ENCODE results near the gene RALA.
A peak's percentile ranks its signal among the peaks of the same experiment; 100 is the strongest.
"Not testable (repeated sequence)": the region's sequence is repeated elsewhere in the genome, so short reads cannot be mapped to it uniquely, and the experiment has no call there.

The RALA gene

DNA sequence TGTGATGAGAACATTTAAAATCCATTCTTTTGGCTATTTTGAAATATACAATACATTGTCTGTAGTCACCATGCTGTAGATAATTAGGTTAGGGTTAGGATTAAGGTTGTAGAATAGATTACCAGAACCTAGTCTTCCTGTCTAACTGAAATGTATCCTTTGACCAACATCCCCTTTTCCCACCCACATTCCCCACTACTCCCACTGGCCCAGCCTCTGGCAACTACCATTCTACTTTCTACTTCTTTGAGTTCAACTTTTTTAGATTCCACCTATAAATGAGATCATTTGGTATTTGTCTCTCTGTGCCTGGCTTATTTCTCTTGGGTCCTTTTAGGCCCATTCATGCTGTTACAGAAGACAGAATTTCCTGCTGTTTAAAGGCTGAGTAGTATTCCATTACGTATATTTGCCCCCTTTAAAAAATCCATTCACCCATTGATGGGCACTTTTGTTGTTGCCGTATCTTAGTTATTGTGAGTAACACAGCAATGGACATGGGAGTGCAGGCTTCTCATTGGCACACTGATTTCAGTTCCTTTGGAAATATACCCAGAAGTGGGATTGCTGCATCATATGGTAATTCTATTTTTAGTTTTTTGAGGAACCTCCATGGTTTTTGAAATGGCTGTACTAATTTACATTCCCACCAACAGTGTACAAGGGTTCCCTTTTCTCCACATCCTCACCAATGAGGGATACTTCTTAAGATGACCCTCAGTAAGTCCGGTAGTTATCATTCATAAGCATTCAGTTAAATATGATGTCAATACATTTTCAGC is 104.0 kb downstream of the RALA start:
- no peak for DNase-seq (ENCODE audit: low spot score)

DNA sequence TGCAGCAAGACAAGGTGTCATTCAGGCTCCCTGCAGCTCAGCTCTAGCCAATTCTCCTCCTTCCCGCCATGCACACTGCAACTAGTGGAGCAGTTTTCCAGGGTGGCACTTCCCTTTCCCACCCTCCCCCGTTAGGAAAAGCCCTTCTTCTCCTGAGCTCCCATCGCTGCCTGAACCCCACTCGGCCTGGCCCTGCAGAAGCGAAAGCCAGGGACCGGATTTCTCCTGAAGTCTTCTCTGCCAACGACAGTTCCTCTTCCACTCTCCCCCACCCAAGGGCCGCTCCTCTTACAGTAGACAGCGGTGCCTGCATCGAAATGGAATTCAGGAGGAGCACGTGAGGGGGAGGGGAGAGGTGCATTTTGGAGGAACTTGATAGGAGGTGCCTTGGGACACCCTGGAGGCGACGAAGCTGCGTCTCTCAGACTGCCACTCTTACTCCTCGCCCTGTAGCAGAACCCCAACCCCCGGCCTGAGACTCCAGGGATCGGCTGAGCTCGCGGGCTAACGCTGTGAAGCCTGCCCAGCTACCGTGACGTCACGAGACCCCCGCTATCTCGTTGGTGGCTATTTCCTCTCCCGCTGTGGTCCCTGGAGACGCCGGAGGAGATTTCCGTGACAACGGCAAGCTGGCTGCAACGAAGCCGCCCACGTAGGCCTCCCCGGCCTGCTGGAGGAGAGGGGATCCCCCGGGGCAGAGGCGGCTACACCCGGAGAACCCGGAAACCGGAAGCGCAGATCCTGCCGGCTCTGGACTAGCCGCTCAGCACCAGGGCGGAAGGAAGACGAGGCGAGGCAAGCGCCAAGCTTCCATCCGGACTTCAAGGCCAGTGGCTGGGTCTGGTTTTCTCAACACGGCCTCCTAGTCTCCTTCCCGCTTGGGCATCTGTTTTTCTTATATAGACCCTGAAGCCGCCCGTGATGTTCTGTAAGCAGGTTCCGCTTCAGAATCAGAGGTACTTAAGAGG is 109.7 kb downstream of the RALA start:
- peak; percentile 82 for DNase-seq (ENCODE audit: low spot score)

DNA sequence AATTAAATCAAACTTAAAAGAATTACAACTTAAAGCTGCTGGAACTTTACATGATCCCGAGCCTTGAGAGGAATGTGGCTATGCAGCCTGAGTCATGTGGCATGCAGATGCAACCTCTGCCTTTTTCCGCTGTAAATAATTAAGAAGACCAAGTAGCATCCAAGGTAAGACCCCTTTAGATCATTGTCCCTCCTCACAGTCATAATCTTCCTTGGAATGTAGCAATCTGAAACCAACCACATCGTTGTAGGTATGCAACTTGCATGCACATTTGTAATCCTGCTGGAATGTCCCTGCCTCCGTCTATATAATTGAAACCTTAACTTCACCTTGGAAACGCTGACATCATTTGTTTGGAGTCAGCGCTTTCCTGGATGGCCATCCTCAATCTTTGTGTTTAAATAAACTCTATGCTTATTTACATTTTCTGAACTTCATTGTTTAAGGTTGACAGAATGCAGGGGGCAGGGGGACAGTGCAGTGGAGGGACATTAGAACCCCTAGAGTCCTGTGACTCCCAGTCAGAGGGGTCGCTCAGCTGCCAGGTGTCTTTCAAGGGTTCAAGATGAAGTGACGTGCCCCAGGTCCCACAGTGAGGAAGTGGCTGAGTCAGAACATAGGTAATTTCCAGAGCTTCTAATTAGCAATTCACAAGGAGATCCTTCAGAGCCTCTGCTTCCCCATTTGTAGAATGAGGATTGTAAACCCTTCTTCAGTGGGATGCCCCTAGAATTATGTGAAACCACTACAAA is 110.7 kb downstream of the RALA start:
- DNase-seq (ENCODE audit: low spot score) = no peak

DNA sequence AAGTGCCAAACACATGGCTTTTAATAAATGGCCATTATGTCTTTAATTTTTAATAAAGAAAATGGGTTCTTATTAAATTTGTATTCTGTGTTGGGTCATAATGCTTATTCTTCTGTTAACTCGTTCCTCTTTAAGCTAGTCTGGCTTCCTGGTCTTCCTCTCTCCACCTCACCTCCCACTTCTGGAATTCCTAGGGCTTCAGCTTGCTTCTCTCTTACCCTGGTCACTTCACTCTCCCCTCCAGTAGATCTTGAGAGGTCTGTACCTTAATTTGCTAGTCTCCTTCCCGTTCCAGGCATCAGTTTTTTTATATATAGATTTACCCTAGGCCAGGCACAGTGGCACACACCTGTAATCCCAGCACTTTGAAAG is 111.2 kb downstream of the RALA start:
- DNase-seq (ENCODE audit: low spot score) = no peak

DNA sequence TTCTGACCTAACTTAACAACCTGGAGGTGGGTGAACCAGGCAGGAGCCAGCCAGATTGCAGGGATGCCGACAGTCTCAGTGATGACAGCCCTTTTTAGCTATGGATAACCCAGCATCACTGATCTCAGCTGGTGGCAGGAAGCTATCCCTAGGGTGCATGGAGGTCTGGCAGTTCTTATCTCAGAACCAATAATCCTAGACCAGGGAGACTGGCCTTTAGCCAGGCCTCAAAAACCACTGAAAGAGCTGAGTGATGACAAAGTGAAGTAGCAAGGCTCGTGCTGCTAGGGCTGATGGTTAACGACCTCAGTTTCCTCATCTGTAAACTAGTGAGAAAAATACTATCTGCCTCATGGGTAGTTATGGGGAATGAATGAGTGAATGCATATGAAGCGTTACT is 112.5 kb downstream of the RALA start:
- DNase-seq (ENCODE audit: low spot score) = no peak

DNA sequence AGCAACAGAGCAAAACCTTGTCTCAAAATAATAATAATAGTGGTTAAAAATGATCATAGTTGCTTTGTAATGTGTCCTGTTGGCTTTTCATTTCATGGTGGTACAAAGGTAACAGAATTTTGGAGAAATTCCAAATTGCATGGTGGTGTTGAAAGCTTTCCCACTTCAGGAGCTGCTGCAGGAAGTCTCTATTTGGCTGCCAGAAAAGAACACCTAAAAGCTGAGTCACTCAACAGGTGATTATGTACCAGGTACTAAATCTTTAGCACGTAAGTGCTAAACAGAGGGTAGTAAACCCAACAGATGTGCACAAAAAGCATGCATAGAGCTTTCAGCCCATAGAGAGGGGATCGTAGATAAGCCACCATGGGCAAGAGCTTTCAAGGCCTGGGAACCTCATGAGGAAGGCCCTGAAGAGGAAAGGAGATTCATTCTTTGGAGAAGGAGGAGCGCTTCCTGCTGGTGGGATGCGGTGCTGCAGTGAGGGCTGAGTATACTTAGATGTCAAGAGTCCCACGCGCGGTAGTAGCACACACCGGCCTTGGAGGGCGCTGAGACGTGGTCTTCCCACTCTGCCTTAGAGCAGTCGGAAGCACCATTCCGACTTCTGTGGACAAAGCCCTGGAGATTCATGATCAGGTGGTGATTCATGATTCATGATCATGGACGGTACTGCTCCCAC is 118.7 kb downstream of the RALA start:
- peak; percentile 26 for DNase-seq (ENCODE audit: low spot score)

DNA sequence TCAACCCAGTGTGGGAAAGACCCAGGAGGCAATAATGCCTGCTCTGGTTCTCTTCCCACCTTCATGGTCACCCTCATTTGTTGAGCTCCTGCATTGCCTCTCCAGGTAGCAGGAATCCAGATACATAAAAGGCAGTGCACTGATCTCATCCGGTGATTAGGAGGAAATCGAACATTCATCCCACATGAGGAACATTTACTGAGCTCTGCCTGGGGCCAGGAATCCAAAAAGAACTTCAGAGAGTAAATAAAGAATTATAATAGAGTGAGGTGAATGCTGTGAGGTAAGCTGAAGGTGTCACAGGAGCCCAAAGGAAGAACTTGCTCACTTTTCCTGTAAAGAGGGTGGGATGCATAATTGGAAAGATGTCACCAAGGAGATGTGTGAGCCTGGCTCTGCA is 121.2 kb downstream of the RALA start:
- no peak for DNase-seq (ENCODE audit: low spot score)

DNA sequence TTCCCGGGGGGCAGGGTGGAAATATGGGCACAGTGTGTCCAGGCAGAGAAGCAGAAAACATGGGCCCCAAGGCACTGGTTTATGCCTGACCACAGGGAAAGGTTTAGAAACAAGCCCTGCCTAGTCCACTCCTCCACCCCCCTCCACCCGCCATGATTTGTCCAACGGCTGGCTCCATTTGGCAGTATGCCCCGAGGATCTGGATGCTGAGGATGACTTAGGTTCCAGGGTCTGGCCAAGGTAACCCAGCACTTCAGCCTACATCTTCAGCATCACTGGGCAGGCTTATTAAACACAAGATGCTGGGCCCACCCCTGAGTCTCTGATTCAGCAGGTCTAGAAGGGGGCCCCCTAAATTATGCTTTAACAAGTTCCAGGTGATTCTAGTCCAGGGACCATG is 121.9 kb downstream of the RALA start:
- DNase-seq (ENCODE audit: low spot score) = no peak

DNA sequence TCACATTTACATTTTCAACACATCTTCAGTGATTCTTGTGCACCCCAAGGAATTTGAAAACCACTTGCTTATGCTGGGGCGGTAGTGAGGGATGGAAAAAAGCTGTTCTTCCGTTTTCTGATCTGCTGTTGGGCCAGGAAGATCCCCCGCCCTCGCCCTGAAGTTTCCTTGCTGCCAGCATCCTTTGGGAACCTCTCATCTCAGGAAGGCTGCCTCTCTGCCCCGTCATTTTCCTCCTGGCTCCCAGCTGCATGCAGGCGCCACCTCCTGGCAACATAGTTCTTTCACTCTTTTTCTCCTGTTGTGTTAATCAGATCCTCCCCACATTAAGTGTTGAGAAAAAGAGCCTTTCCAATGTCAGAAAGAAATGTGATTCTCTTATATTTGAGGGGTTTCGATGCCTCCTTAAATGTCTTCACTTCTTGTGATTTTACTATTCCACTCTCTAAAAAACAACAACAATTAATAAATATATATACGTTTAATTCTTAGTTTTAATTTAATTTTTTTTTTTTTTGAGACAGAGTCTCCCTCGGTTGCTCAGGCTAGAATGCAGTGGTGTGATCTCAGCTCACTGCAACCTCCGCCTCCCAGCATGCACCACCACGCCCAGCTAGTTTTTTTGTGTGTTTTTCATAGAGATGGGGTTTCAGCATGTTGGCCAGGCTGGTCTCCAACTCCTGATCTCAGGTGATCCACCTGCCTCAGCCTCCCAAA is 122.9 kb downstream of the RALA start:
- DNase-seq (ENCODE audit: low spot score) = peak; percentile 40

DNA sequence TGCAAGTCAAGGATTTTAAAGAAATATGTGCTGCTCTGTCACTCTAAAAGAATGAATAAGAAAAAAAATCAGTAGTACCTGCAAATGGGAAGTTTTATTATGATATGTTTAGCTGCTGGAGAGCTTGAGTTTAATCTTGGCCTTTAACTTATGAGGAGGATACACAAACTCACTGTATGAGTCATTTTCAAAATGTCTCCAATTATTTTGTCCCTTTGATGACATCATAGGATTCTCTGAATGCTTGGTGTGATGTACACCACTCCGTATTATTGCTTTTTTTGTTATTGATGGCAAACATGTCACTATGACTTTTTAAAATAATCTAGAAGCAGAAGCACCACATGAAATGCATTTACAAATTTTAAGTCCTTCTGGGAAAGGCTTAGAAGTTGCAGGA is 125.8 kb downstream of the RALA start:
- no peak for DNase-seq (ENCODE audit: low spot score)

DNA sequence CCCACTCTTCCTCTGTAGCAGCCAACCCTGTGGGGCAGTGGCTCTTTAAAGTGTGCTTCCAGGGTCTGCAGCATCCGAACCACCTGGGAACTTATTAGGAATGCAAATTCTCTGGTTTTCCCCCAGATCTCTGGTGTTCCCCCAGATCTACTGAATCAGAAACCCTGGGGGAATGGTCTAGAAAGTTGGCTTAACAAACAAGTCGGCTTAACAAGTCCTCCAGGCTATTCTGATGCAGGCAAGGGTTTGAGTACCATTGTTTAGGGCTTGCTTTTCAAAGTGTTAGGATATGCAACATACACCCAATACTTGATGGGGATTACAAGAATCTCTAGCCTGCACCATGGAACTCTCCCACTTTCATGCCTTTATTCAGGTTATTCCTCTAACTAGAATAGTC is 126.3 kb downstream of the RALA start:
- DNase-seq (ENCODE audit: low spot score) = no peak

DNA sequence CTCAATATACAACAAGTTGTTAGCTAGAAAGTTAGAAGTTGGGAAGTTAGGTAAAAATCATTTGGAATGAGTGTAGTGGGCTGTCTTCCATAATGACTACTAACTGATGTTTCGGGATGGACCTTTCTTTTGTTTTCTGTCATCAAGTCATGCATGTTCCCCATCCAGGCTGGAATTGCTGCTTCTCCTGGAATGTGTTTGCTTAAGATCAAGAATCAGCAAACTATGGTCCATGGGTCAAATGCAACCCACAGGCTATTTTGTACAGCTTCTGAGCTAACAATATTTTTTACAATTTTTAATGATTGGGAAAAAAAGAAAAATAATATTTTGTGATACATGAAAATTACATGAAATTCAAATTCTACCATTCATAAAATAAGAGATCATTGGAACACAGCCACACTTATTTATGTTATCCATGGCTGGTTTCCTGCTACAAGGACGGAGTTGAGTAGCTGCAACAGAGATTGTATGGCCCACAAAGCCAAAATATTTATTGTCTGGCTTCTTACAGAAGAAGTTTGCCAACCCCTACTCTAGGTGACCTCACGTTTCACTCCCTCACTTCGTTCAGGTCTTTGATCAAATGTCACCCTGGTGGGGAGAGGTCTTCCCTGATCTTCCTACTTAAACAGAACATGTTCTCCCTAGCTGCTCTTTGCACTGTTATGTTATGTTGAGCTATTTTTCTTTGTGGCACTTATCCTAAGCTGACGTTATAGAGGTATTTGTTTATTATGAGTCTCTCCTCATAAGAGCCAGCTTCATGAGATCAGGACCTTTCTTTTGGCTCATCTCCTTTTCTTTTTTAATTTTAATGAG is 127.1 kb downstream of the RALA start:
- DNase-seq (ENCODE audit: low spot score) = no peak

DNA sequence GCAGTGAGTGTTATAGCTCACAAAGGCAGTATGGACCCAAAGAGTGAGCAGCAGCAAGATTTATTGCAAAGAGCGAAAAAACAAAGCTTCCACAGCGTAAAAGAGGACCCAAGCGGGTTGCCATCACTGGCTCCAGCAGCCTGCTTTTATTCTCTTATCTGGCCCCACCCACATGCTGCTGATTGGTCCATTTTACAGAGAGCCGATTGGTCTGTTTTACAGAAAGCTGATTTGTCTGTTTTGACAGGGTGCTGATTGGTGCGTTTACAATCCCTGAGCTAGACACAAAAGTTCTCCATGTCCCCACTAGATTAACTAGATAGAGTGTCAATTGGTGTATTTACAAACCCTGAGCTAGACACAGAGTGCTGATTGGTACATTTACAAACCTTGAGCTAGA is 129.9 kb downstream of the RALA start:
- not testable (repeated sequence) for DNase-seq (ENCODE audit: low spot score)

DNA sequence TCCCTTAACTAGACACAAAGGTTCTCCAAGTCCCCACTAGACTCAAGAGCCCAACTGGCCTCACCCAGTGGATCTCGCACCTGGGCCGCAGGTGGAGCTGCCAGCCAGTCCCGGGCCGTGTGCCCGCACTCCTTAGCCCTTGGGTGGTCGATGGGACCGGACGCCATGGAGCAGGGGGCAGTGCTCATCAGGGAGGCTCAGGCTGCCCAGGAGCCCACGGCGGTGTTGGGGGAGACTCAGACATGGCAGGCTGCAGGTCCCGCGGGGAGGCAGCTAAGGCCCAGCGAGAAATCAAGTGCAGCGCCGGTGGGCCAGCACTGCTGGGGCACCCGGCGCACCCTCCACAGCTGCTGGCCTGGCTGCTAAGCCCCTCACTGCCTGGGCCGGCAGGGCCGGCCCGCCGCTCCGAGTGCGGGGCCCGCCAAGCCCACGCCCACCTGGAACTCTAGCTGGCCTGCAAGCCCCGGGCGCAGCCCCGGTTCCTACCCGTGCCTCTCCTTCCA is 130.5 kb downstream of the RALA start:
- no peak for DNase-seq (ENCODE audit: low spot score)

DNA sequence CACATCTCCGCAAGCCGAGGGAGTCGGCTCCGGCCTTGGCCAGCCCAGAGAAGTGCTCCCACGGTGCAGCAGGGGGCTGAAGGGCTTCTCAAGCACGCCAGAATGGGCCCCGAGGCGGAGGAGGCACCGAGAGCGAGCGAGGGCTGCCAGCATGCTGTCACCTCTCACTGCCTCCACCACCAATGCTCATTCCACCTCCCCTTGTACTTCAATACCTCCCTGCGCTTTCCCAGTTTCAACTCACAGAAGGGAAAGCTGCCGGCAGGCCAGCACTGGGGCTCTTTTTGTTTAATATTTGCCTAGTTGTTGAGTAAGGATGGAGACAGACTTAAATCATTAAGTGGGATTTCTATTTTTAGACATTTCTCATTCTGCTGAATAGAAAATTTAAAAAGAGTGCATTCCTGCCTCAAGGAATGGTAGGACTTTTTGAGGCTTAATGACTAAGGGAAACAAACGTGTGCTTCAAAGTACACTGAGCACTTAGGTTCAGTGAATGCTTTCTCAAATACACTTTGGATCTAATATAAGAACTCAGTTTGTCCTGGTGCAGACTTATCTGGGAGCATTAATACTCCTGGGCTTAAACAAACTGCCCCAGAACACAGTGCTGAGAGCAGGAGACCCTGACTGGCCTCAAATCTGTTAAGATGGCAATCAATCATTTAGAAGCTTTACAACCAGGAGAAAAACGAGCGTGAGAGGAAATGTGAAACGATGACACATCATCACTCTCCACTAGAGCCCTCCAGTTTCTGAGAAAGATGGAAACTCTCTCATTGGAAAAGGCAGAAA is 131.2 kb downstream of the RALA start:
- DNase-seq (ENCODE audit: low spot score) = no peak

DNA sequence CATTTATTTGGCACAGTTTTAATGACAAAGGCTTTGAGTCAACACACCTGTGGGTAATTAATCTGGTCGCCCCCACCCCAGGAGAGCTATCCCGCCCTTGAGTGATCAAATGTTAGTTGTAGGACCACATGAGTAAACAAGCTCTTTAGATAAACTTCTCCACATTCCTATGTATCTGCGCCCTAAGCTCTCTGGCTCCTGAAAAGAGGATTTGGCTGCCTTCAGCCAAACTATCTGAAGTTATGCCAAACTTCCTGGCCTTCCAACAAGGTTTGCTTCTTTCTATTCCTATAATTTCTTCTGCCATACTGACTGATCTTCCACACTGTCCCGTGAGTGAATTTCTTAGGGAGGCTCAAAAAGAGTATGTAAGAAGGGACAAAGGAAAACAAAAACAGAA is 134.2 kb downstream of the RALA start:
- DNase-seq (ENCODE audit: low spot score) = no peak
